Muscle layer of duodenum (tissue), 2 donors: Measurements from ENCODE around the gene ALG14.

Experiments
- H3K27ac ChIP-seq: one replicate; pipeline ENCODE4 v1.7.0; 2013; ENCODE audit warnings: mild to moderate bottlenecking, low read length
- H3K27me3 ChIP-seq: one replicate; pipeline ENCODE4 v1.7.0; 2013; ENCODE audit warnings: low read depth, mild to moderate bottlenecking, control low read depth, low read length
- H3K36me3 ChIP-seq, 2 donors: one replicate each; pipeline ENCODE4 v1.7.0; 2013; ENCODE audit warnings: low read length in 2 of 2, control low read depth in 1 of 2, mild to moderate bottlenecking in 1 of 2; ENCODE audit not compliant: insufficient read depth in 2 of 2, control insufficient read depth in 1 of 2
- H3K4me1 ChIP-seq, 2 donors: one replicate each; pipeline ENCODE4 v1.7.0; 2013; ENCODE audit warnings: low read length in 2 of 2, mild to moderate bottlenecking in 2 of 2, control low read depth in 1 of 2, moderate library complexity in 1 of 2; ENCODE audit not compliant: insufficient read depth in 2 of 2, control insufficient read depth in 1 of 2
- H3K4me3 ChIP-seq, 2 donors: one replicate each; pipeline ENCODE4 v1.7.0; 2013; ENCODE audit warnings: low read length in 2 of 2, low read depth in 1 of 2, mild to moderate bottlenecking in 1 of 2
- H3K9me3 ChIP-seq, 2 donors: one replicate each; pipeline ENCODE4 v1.7.0; 2013; ENCODE audit warnings: low read length in 2 of 2, control low read depth in 1 of 2, mild to moderate bottlenecking in 1 of 2; ENCODE audit not compliant: control insufficient read depth in 1 of 2
- donor health status: healthy.

Gene ALG14

GRCh38 chr1:94992863-94993563 lies 79.7 kb downstream of the ALG14 start:
- Histone ChIP-seq H3K27ac (no peak overlapping the region), H3K9me3 (no peaks in the 10 kb centered on the region), H3K36me3 (no peaks in the 10 kb centered on the region), H3K27me3 (no peaks in the 10 kb centered on the region), H3K4me3 (no peak overlapping the region), H3K4me1 (no peaks in the 10 kb centered on the region)

- no peak overlapping the region for H3K27ac ChIP-seq
- H3K4me3 ChIP-seq = no peak overlapping the region
- no peaks in the 10 kb centered on the region for H3K4me1 ChIP-seq
- no peaks in the 10 kb centered on the region for H3K36me3 ChIP-seq
- no peaks in the 10 kb centered on the region for H3K27me3 ChIP-seq
- H3K9me3 ChIP-seq = no peaks in the 10 kb centered on the region
Measured at GRCh38 chr1:94992161-94992560, 80.6 kb downstream of the ALG14 start.

DNA sequence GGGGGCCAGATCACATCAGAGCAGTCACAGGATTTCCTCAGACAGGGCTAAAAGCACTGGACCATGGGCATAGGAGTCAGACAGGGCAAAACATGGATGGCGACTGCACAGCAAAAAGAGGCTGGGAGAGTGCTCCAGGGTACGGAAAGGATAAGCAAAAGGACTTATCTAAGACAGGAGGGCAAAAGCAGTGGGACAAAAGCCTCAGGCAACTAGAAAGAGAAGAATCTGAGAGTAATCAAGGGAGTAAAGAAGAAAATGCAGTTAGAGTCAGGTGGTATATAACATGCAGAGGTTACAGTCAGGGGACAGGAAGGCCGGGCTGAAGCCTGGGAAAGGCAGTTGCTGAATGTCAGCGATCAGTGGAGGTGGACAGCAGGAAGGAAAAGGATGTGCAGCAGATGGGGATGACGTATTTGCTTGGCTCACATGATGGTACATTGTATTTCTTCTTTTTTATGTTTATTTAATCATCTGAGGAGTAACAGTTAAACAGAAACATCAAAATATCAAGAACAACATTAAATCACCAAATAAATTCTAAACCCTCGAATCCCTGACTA lies 82.8 kb downstream of the ALG14 start:
- Histone ChIP-seq H3K27me3 (no peaks in the 10 kb centered on the region), H3K36me3 (no peaks in the 10 kb centered on the region), H3K27ac (no peak overlapping the region), H3K4me3 (no peak overlapping the region), H3K4me1 (no peaks in the 10 kb centered on the region), H3K9me3 (no peaks in the 10 kb centered on the region)

DNA sequence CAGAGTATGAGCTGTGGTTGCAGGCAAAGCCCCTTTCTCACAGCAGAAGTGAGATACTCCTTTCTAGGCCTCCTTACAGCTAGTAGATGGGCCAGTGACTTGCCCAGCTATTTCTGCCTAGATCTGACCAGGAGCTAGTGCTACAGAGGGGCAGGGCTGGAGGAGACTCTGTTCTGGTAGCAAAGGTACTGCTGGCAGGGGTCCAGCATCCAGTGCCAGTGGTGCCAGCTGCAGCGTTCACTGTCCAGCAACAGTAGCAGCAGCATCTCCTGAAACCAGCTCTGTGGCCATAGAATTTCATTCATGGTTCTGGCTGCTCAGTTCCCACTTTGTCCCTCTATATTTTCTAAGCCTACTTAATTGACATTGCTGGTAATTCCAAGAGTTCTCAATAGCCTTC lies 83.4 kb downstream of the ALG14 start:
- Histone ChIP-seq H3K27me3 (no peaks in the 10 kb centered on the region), H3K9me3 (no peaks in the 10 kb centered on the region), H3K4me3 (no peak overlapping the region), H3K27ac (no peak overlapping the region), H3K36me3 (no peaks in the 10 kb centered on the region), H3K4me1 (no peaks in the 10 kb centered on the region)

DNA sequence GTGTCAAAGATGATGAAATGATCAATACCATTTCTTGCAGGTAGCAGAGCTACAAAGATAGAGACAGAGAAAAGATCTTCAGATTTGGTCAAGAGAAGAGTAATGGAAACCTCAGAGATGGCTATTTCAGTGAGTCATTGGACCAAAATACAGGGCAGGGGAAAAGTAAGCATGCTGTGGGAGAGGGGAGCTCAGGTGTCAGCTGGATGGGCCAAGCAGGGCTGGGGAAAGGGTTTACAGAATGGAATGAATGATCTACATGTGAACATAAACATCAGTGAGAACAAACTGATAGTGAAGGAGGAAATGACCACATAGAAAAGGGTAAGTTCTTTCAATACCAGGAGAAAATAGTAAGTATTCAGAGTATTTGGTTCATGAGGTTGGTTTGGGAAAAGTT lies 84.4 kb downstream of the ALG14 start:
- Histone ChIP-seq H3K27ac (no peak overlapping the region), H3K36me3 (no peaks in the 10 kb centered on the region), H3K4me3 (no peak overlapping the region), H3K4me1 (no peaks in the 10 kb centered on the region), H3K9me3 (no peaks in the 10 kb centered on the region), H3K27me3 (no peaks in the 10 kb centered on the region)

GRCh38 chr1:94986783-94987182 lies 86.0 kb downstream of the ALG14 start:
- Histone ChIP-seq H3K27ac (no peak overlapping the region), H3K9me3 (no peaks in the 10 kb centered on the region), H3K4me3 (no peak overlapping the region), H3K4me1 (no peaks in the 10 kb centered on the region), H3K27me3 (no peaks in the 10 kb centered on the region), H3K36me3 (no peaks in the 10 kb centered on the region)

GRCh38 chr1:94983171-94983739 lies 89.5 kb downstream of the ALG14 start:
- H3K27ac ChIP-seq = peak overlapping the region; percentile 34
- peaks cover 0 to 4% of the 10 kb centered on the region in 2 donors for H3K4me1 ChIP-seq
- H3K9me3 ChIP-seq = no peaks in the 10 kb centered on the region
- H3K4me3 ChIP-seq = no peak overlapping the region
- H3K27me3 ChIP-seq = no peaks in the 10 kb centered on the region
- no peaks in the 10 kb centered on the region for H3K36me3 ChIP-seq

DNA sequence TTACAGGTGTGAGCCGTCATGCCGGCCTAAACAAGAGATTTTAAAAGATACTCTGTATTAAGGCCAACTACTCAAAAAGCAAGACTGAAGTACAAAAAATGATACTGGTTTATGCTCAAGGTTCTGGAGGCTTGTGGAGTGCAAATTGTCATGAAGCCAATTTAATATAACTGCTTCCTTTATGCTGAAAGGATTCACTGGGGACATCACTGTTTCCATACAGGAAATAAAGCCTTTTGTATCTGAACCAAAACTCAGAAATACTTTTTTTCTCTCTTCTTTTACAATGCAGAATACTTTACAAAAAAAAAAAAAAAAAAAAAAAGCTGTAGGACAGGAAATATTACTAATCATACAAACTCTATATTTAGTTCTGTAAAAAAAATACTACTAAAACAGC lies 90.4 kb downstream of the ALG14 start:
- Histone ChIP-seq H3K27ac (peak overlapping the region; percentile 34), H3K9me3 (no peaks in the 10 kb centered on the region), H3K27me3 (no peaks in the 10 kb centered on the region), H3K4me1 (peaks cover 0 to 4% of the 10 kb centered on the region in 2 donors), H3K36me3 (no peaks in the 10 kb centered on the region), H3K4me3 (no peak overlapping the region)

- H3K27me3 ChIP-seq = no peaks in the 10 kb centered on the region
- no peak overlapping the region for H3K27ac ChIP-seq
- no peak overlapping the region for H3K4me3 ChIP-seq
- H3K36me3 ChIP-seq = no peaks in the 10 kb centered on the region
- peaks cover 0 to 4% of the 10 kb centered on the region in 2 donors for H3K4me1 ChIP-seq
- no peaks in the 10 kb centered on the region for H3K9me3 ChIP-seq
Measured at GRCh38 chr1:94981575-94981973, 91.2 kb downstream of the ALG14 start.

GRCh38 chr1:94980582-94981574 lies 91.9 kb downstream of the ALG14 start:
- H3K9me3 ChIP-seq = no peaks in the 10 kb centered on the region
- H3K4me3 ChIP-seq = no peak overlapping the region
- H3K27ac ChIP-seq = peak overlapping the region; percentile 37
- H3K27me3 ChIP-seq = no peaks in the 10 kb centered on the region
- no peaks in the 10 kb centered on the region for H3K36me3 ChIP-seq
- H3K4me1 ChIP-seq = peaks cover 0 to 4% of the 10 kb centered on the region in 2 donors
